ENCODE results near the gene PLCG2.
"Not testable (repeated sequence)": the region's sequence is repeated elsewhere in the genome, so short reads cannot be mapped to it uniquely, and the experiment has no call there.

Gene PLCG2

GRCh38 chr16:82005027-82005830, 226.1 kb downstream of the PLCG2 start:
- H3K27ac ChIP-seq (ENCODE audit: insufficient read depth, low read length, poor library complexity, severe bottlenecking): no peak overlapping the region
- H3K27me3 ChIP-seq (replicated peaks; ENCODE audit: control insufficient read depth, insufficient read depth, low read length, poor library complexity, severe bottlenecking): no peaks in the 10 kb centered on the region
- no peak overlapping the region for H3K4me3 ChIP-seq (ENCODE audit: insufficient read depth, low read depth, low read length, poor library complexity, severe bottlenecking)
- no peak for DNase-seq
- H3K9me3 ChIP-seq (ENCODE audit: control insufficient read depth, low read length): no peaks in the 10 kb centered on the region
- H3K4me1 ChIP-seq (ENCODE audit: control insufficient read depth, insufficient read depth, low read length, poor library complexity, severe bottlenecking): no peaks in the 10 kb centered on the region
- H3K36me3 ChIP-seq (ENCODE audit: control insufficient read depth, insufficient read depth, low read length): no peaks in the 10 kb centered on the region

GRCh38 chr16:82006036-82006435, 226.9 kb downstream of the PLCG2 start:
- H3K36me3 ChIP-seq (ENCODE audit: control insufficient read depth, insufficient read depth, low read length): no peaks in the 10 kb centered on the region

GRCh38 chr16:82007189-82007588, 228.1 kb downstream of the PLCG2 start:
- no peak for DNase-seq
- H3K36me3 ChIP-seq (ENCODE audit: control insufficient read depth, insufficient read depth, low read length): no peaks in the 10 kb centered on the region
- no peaks in the 10 kb centered on the region for H3K27me3 ChIP-seq (replicated peaks; ENCODE audit: control insufficient read depth, insufficient read depth, low read length, poor library complexity, severe bottlenecking)
- H3K4me1 ChIP-seq (ENCODE audit: control insufficient read depth, insufficient read depth, low read length, poor library complexity, severe bottlenecking): peaks cover 5% of the 10 kb centered on the region
- H3K9me3 ChIP-seq (ENCODE audit: control insufficient read depth, low read length): no peaks in the 10 kb centered on the region
- H3K4me3 ChIP-seq (ENCODE audit: insufficient read depth, low read depth, low read length, poor library complexity, severe bottlenecking): no peak overlapping the region
- H3K27ac ChIP-seq (ENCODE audit: insufficient read depth, low read length, poor library complexity, severe bottlenecking): no peak overlapping the region

More at GRCh38 chr16:82006036-82006435, 226.9 kb downstream of the PLCG2 start:
- Histone ChIP-seq H3K4me3 (ENCODE audit: insufficient read depth, low read depth, low read length, poor library complexity, severe bottlenecking) (no peak overlapping the region), H3K4me1 (ENCODE audit: control insufficient read depth, insufficient read depth, low read length, poor library complexity, severe bottlenecking) (no peaks in the 10 kb centered on the region), H3K27me3 (replicated peaks; ENCODE audit: control insufficient read depth, insufficient read depth, low read length, poor library complexity, severe bottlenecking) (no peaks in the 10 kb centered on the region), H3K27ac (ENCODE audit: insufficient read depth, low read length, poor library complexity, severe bottlenecking) (no peak overlapping the region), H3K9me3 (ENCODE audit: control insufficient read depth, low read length) (no peaks in the 10 kb centered on the region)
- no peak for DNase-seq

GRCh38 chr16:82008957-82009592, 230.0 kb downstream of the PLCG2 start:
- Histone ChIP-seq H3K36me3 (ENCODE audit: control insufficient read depth, insufficient read depth, low read length) (no peaks in the 10 kb centered on the region), H3K4me3 (ENCODE audit: insufficient read depth, low read depth, low read length, poor library complexity, severe bottlenecking) (no peak overlapping the region), H3K27me3 (replicated peaks; ENCODE audit: control insufficient read depth, insufficient read depth, low read length, poor library complexity, severe bottlenecking) (no peaks in the 10 kb centered on the region), H3K4me1 (ENCODE audit: control insufficient read depth, insufficient read depth, low read length, poor library complexity, severe bottlenecking) (peaks cover 5% of the 10 kb centered on the region), H3K27ac (ENCODE audit: insufficient read depth, low read length, poor library complexity, severe bottlenecking) (no peak overlapping the region), H3K9me3 (ENCODE audit: control insufficient read depth, low read length) (no peaks in the 10 kb centered on the region)
- DNase-seq: no peak

- not testable (repeated sequence) for H3K36me3 ChIP-seq (ENCODE audit: control insufficient read depth, insufficient read depth, low read length); H3K4me1 ChIP-seq (ENCODE audit: control insufficient read depth, insufficient read depth, low read length, poor library complexity, severe bottlenecking); DNase-seq; H3K27me3 ChIP-seq (replicated peaks; ENCODE audit: control insufficient read depth, insufficient read depth, low read length, poor library complexity, severe bottlenecking); H3K9me3 ChIP-seq (ENCODE audit: control insufficient read depth, low read length); H3K4me3 ChIP-seq (ENCODE audit: insufficient read depth, low read depth, low read length, poor library complexity, severe bottlenecking); H3K27ac ChIP-seq (ENCODE audit: insufficient read depth, low read length, poor library complexity, severe bottlenecking)
Measured at GRCh38 chr16:82009789-82010188, 230.7 kb downstream of the PLCG2 start.

GRCh38 chr16:82010649-82011048, 231.6 kb downstream of the PLCG2 start:
- H3K9me3 ChIP-seq (ENCODE audit: control insufficient read depth, low read length): no peaks in the 10 kb centered on the region
- H3K27ac ChIP-seq (ENCODE audit: insufficient read depth, low read length, poor library complexity, severe bottlenecking): no peak overlapping the region
- DNase-seq: no peak
- peaks cover 5% of the 10 kb centered on the region for H3K4me1 ChIP-seq (ENCODE audit: control insufficient read depth, insufficient read depth, low read length, poor library complexity, severe bottlenecking)
- H3K4me3 ChIP-seq (ENCODE audit: insufficient read depth, low read depth, low read length, poor library complexity, severe bottlenecking): peak overlapping the region; percentile 76
- H3K36me3 ChIP-seq (ENCODE audit: control insufficient read depth, insufficient read depth, low read length): no peaks in the 10 kb centered on the region
- no peaks in the 10 kb centered on the region for H3K27me3 ChIP-seq (replicated peaks; ENCODE audit: control insufficient read depth, insufficient read depth, low read length, poor library complexity, severe bottlenecking)

GRCh38 chr16:82011199-82011641, 232.1 kb downstream of the PLCG2 start, which contains the start of gene SDR42E1:
Gene SDR42E1, minus strand, starts transcription at chr16:82011470. Its CDS starts 10,612 bp downstream, at chr16:82000858.
- H3K9me3 ChIP-seq (ENCODE audit: control insufficient read depth, low read length): no peaks in the 10 kb centered on the region
- no peaks in the 10 kb centered on the region for H3K36me3 ChIP-seq (ENCODE audit: control insufficient read depth, insufficient read depth, low read length)
- peaks cover 5% of the 10 kb centered on the region for H3K4me1 ChIP-seq (ENCODE audit: control insufficient read depth, insufficient read depth, low read length, poor library complexity, severe bottlenecking)
- DNase-seq: peak; percentile 11 to 35 (median 34)
- no peak within 1 kb of the TSS for H3K27ac ChIP-seq (ENCODE audit: insufficient read depth, low read length, poor library complexity, severe bottlenecking)
- H3K4me3 ChIP-seq (ENCODE audit: insufficient read depth, low read depth, low read length, poor library complexity, severe bottlenecking): peak within 1 kb of the TSS; percentile 76
- H3K27me3 ChIP-seq (replicated peaks; ENCODE audit: control insufficient read depth, insufficient read depth, low read length, poor library complexity, severe bottlenecking): no peaks in the 10 kb centered on the region

Measured in effector memory CD4-positive, alpha-beta T cell (primary cell).